Lung (tissue), 12 donors: Measurements from ENCODE around the gene UBXN4. TPM values are rescaled to one million over a fixed set of nuclear protein-coding genes. Genes with fewer than 3 reads are reported as not detected.
A peak's percentile ranks its signal among the peaks of the same experiment; 100 is the strongest.
"Not testable (repeated sequence)": the region's sequence is repeated elsewhere in the genome, so short reads cannot be mapped to it uniquely, and the experiment has no call there.

ENCODE experiments used
- ATAC-seq: fragments of 200-7000 bp; cut with Tn5 transposase; one replicate; pipeline ENCODE4 v1.9.1; 2020; ENCODE audit warnings: moderate number of reproducible peaks; ENCODE audit not compliant: insufficient read depth, low FRiP score
- DNase-seq, 3 donors: peaks; one replicate each; pipeline ENCODE4 v3.0.0-alpha.2; 2013 to 2017
- H3K27ac ChIP-seq, 2 donors: one replicate each; pipeline ENCODE4 v1.5.1; 2013; ENCODE audit warnings: mild to moderate bottlenecking in 2 of 2, moderate library complexity in 2 of 2, control low read depth in 1 of 2, inconsistent platforms in 1 of 2, low read depth in 1 of 2, low read length in 1 of 2
- H3K27me3 ChIP-seq, 3 donors: one replicate each; pipeline ENCODE4 v1.5.1; 2013; ENCODE audit warnings: low read length in 2 of 3; ENCODE audit not compliant: control insufficient read depth in 3 of 3, insufficient read depth in 3 of 3
- H3K36me3 ChIP-seq, 4 donors: one replicate each; pipeline ENCODE4 v1.5.1; 2013; ENCODE audit warnings: low read length in 4 of 4, mild to moderate bottlenecking in 1 of 4, moderate library complexity in 1 of 4; ENCODE audit not compliant: control insufficient read depth in 4 of 4, insufficient read depth in 4 of 4
- H3K4me1 ChIP-seq, 5 donors: one replicate each; pipeline ENCODE4 v1.5.1; 2013; ENCODE audit warnings: low read length in 5 of 5, mild to moderate bottlenecking in 2 of 5, moderate library complexity in 1 of 5; ENCODE audit not compliant: control insufficient read depth in 5 of 5, insufficient read depth in 5 of 5
- H3K4me3 ChIP-seq: one replicate; pipeline ENCODE4 v1.5.1; 2013; ENCODE audit warnings: mild to moderate bottlenecking, control low read depth, moderate library complexity
- H3K9ac ChIP-seq, 2 donors: one replicate each; pipeline ENCODE4 v1.5.1; 2013; ENCODE audit warnings: low read length in 2 of 2, control low read depth in 1 of 2; ENCODE audit not compliant: insufficient read depth in 1 of 2
- H3K9me3 ChIP-seq, 4 donors: one replicate each; pipeline ENCODE4 v1.5.1; 2013; ENCODE audit warnings: low read length in 3 of 4, mild to moderate bottlenecking in 1 of 4, moderate library complexity in 1 of 4; ENCODE audit not compliant: control insufficient read depth in 4 of 4, insufficient read depth in 3 of 4
- WGBS, 2 donors: extraction: QIAGEN DNeasy Blood & Tissue Kit; methylation state at CpG; one replicate each; pipeline ENCODE4 v1.1.7; 2013; 5-methylcytosine and 5-hydroxymethylcytosine counted together
- polyA plus RNA-seq, 2 donors: library from polyadenylated mRNA; stranded (reverse); fragments of 200-250 nt; gene quantifications; one replicate each; pipeline ENCODE4 v1.2.1, GENCODE V29; 2013
- total RNA-seq, 2 donors: library from RNA; depleted of rRNA in 1 of 2; stranded (reverse); fragments of >200 nt in 1 of 2; gene quantifications; one replicate each; pipeline ENCODE4 v1.2.1, GENCODE V29; 2014 to 2021
- TF ChIP-seq, protein P1 (sequence below): IDR thresholded peaks from 2 replicates; pipeline ENCODE4 v1.5.1; 2012; ENCODE audit warnings: mild to moderate bottlenecking; ENCODE audit errors: control extremely low read depth, extremely low read depth
- donor health status: control.
- donor health status: control.
- donor health status: Bipolar disorder and iron deficiency.
- donor health status: healthy.
- donor health status: DM: yes; HTN: yes; CAD: no.

Gene UBXN4
- total and polyA plus RNA-seq, 4 donors, result 39.7 to 121 (median 65.9) TPM

DNA sequence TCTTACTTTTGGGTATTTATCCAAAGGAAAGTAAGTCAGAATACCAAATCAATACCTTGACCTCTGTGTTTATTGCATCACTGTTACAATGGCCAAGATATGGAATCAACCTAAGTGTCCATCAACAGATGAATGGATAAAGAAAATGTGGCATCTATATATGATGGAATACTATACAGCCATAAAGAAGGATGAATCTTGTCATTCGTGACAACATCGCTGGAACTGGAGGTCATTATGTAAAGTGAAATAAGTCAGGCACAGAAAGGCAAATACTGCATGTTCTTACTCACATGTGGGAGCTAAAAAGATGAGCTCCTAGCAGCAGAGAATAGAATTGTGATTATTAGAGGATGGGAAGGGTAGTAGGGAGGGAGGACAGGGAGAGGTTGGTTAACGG is 60.7 kb downstream of the UBXN4 start:
- H3K9me3 ChIP-seq, result peaks cover 0 to 5% (median 0%) of the 10 kb centered on the region in 4 donors
- H3K9ac ChIP-seq, result no peak overlapping the region
- H3K4me3 ChIP-seq, result no peak overlapping the region
- TF ChIP-seq, protein P1, sequence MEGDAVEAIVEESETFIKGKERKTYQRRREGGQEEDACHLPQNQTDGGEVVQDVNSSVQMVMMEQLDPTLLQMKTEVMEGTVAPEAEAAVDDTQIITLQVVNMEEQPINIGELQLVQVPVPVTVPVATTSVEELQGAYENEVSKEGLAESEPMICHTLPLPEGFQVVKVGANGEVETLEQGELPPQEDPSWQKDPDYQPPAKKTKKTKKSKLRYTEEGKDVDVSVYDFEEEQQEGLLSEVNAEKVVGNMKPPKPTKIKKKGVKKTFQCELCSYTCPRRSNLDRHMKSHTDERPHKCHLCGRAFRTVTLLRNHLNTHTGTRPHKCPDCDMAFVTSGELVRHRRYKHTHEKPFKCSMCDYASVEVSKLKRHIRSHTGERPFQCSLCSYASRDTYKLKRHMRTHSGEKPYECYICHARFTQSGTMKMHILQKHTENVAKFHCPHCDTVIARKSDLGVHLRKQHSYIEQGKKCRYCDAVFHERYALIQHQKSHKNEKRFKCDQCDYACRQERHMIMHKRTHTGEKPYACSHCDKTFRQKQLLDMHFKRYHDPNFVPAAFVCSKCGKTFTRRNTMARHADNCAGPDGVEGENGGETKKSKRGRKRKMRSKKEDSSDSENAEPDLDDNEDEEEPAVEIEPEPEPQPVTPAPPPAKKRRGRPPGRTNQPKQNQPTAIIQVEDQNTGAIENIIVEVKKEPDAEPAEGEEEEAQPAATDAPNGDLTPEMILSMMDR, result no peak
- ATAC-seq (no peak), DNase-seq (no peak)
- no peaks in the 10 kb centered on the region for H3K36me3 ChIP-seq
- H3K27me3 ChIP-seq, result no peaks in the 10 kb centered on the region
- no peak overlapping the region for H3K27ac ChIP-seq
- WGBS, 2 donors, result 65 to 66% methylated on average over 3 of the region's 3 CpGs
- peaks cover 0 to 7% (median 0%) of the 10 kb centered on the region in 5 donors for H3K4me1 ChIP-seq

GRCh38 chr2:135803278-135803677 is 61.6 kb downstream of the UBXN4 start:
- DNase-seq (peak in 1 of 3 donors; percentile 51), ATAC-seq (no peak)
- Histone ChIP-seq H3K27ac (no peak overlapping the region), H3K9ac (no peak overlapping the region), H3K27me3 (no peaks in the 10 kb centered on the region), H3K4me1 (peaks cover 0 to 7% (median 0%) of the 10 kb centered on the region in 5 donors), H3K36me3 (no peaks in the 10 kb centered on the region), H3K9me3 (peaks cover 0 to 5% (median 0%) of the 10 kb centered on the region in 4 donors), H3K4me3 (no peak overlapping the region)
- 74 to 91% methylated on average over 2 of the region's 2 CpGs for WGBS, 2 donors
- TF ChIP-seq, protein P1, result no peak

DNA sequence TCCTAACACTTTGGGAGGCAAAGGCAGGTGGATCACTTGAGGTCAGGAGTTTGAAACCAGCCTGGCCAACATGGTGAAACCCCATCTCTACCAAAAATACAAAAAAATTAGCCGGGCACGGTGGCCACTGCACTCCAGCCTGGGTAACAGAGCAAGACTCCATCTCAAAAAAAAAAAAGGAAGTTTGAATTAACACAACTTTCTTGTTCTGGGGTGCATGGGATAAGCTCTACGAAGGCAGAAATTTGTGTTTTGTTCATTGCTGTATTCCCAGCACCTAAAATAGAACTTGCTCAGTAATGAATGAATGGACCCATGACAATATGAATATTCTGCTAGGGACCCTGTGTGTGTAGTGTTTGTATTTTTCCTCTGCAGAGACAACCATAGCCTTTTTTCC is 66.2 kb downstream of the UBXN4 start:
- not testable (repeated sequence) for H3K27me3 ChIP-seq, H3K36me3 ChIP-seq, DNase-seq, H3K4me3 ChIP-seq, H3K27ac ChIP-seq, ATAC-seq, H3K9ac ChIP-seq, H3K9me3 ChIP-seq, H3K4me1 ChIP-seq
- 92% methylated on average over 3 of the region's 3 CpGs for WGBS, 2 donors

DNA sequence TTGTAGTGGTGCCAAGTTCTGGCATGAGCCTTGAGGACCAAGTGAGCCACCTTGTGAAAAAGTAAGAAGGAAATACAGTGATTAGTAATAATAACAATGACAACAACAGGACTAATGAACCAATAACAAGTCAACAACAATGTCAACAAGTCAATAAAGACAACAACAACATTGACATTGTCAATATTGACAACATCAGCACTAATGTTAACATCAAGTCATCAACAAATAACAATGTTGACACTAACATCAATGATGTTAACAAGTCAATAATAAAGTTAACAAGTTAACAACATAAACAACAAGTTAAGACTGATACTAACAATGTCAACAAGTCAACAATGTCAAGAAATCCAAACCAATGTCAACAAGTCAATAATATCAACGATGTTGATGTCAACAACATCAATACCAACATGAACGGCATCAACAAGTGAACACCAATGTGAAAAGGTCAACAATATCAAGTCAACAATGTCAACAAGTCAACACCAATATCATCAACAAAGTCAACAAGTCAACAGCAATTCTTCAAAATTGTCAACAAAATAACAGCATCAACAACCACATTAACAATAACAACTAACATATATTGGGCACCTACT is 71.4 kb downstream of the UBXN4 start:
- Histone ChIP-seq H3K4me3 (no peak overlapping the region), H3K4me1 (no peaks in the 10 kb centered on the region), H3K36me3 (no peaks in the 10 kb centered on the region), H3K27me3 (no peaks in the 10 kb centered on the region), H3K9ac (no peak overlapping the region), H3K9me3 (no peaks in the 10 kb centered on the region), H3K27ac (no peak overlapping the region)
- DNase-seq (no peak), ATAC-seq (no peak)
- TF ChIP-seq, protein P1, result no peak
- WGBS, 2 donors, result 73 to 86% methylated on average over 2 of the region's 2 CpGs
